ENCODE measurements around the gene KCTD16.

Gene KCTD16

GRCh38 chr5:144281784-144282183 lies 111.1 kb downstream of the KCTD16 start:
- H3K4me3 ChIP-seq (ENCODE audit: low read depth, low read length) = no peak overlapping the region
- TF ChIP-seq, protein P1, sequence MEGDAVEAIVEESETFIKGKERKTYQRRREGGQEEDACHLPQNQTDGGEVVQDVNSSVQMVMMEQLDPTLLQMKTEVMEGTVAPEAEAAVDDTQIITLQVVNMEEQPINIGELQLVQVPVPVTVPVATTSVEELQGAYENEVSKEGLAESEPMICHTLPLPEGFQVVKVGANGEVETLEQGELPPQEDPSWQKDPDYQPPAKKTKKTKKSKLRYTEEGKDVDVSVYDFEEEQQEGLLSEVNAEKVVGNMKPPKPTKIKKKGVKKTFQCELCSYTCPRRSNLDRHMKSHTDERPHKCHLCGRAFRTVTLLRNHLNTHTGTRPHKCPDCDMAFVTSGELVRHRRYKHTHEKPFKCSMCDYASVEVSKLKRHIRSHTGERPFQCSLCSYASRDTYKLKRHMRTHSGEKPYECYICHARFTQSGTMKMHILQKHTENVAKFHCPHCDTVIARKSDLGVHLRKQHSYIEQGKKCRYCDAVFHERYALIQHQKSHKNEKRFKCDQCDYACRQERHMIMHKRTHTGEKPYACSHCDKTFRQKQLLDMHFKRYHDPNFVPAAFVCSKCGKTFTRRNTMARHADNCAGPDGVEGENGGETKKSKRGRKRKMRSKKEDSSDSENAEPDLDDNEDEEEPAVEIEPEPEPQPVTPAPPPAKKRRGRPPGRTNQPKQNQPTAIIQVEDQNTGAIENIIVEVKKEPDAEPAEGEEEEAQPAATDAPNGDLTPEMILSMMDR (IDR thresholded peaks at IDR 0.05; ENCODE audit: low read depth, low read length) = no peak

GRCh38 chr5:144284036-144284435 lies 113.4 kb downstream of the KCTD16 start:
- no peak overlapping the region for H3K4me3 ChIP-seq (ENCODE audit: low read depth, low read length)
- TF ChIP-seq, protein P1 (IDR thresholded peaks at IDR 0.05; ENCODE audit: low read depth, low read length) = no peak

GRCh38 chr5:144284931-144285502 lies 114.3 kb downstream of the KCTD16 start:
- no peak overlapping the region for H3K4me3 ChIP-seq (ENCODE audit: low read depth, low read length)
- TF ChIP-seq, protein P1 (IDR thresholded peaks at IDR 0.05; ENCODE audit: low read depth, low read length) = no peak

GRCh38 chr5:144289277-144289676 lies 118.6 kb downstream of the KCTD16 start:
- TF ChIP-seq, protein P1 (IDR thresholded peaks at IDR 0.05; ENCODE audit: low read depth, low read length) = no peak
- H3K4me3 ChIP-seq (ENCODE audit: low read depth, low read length) = no peak overlapping the region

GRCh38 chr5:144292029-144292428 lies 121.4 kb downstream of the KCTD16 start:
- TF ChIP-seq, protein P1 (IDR thresholded peaks at IDR 0.05; ENCODE audit: low read depth, low read length) = no peak
- H3K4me3 ChIP-seq (ENCODE audit: low read depth, low read length) = no peak overlapping the region

GRCh38 chr5:144295284-144295683 lies 124.6 kb downstream of the KCTD16 start:
- TF ChIP-seq, protein P1 (IDR thresholded peaks at IDR 0.05; ENCODE audit: low read depth, low read length) = no peak
- H3K4me3 ChIP-seq (ENCODE audit: low read depth, low read length) = no peak overlapping the region

DNA sequence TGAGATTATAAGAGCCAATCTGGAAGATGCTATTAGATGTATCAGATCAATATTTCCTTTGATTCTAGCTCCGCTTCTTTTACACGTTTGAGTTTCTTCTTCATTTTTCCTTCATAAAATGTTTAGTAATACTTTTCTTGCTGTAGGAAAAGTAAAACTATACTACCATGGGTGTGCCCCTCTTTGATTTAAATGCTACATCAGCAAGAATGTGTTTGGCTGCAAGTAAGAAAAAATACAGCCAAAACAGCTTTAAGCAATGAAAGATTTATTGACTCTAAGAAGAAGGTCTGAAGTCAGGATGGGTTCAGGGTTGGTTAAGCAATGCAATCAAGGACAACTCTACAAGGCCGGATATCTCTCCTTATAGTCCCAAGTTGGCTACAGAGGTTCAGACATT lies 126.4 kb downstream of the KCTD16 start:
- TF ChIP-seq, protein P1 (IDR thresholded peaks at IDR 0.05; ENCODE audit: low read depth, low read length) = no peak

More for the DNA sequence above, 126.4 kb downstream of the KCTD16 start:
- no peak overlapping the region for H3K4me3 ChIP-seq (ENCODE audit: low read depth, low read length)

Data from WI38 (cell line).